Measurements from ENCODE around the gene OR14A16.

Gene OR14A16, protein sequence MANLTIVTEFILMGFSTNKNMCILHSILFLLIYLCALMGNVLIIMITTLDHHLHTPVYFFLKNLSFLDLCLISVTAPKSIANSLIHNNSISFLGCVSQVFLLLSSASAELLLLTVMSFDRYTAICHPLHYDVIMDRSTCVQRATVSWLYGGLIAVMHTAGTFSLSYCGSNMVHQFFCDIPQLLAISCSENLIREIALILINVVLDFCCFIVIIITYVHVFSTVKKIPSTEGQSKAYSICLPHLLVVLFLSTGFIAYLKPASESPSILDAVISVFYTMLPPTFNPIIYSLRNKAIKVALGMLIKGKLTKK

DNA sequence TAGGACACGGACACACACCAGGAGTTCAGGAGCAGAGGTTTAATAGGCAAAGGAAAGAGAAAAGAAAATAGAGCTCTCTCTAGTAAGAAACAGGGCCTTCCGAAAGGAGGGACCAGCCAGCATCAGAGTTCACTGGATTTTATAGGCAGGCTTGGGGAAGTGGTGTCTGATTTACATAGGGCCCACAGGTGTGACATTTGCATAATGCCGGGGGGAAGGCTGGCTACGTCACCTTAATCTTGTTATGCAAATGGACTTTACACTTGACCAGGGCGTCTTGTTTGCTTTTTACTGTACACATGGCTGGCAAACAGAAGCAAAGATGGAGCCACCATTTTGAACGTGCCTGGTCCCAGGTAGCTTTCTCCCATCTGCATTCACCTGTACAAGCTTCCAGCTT lies at the start of gene OR14A16:
Gene OR14A16 (minus strand): TSS at position 97 of the 400 bp plus-strand sequence. CDS start 8,390 bp downstream, outside the sequence.
- no peak for DNase-seq

- DNase-seq = no peak
Observed at GRCh38 chr1:247865416-247865815, 41.5 kb upstream of the OR14A16 start.

- no peak for DNase-seq
Observed at GRCh38 chr1:247864644-247865043, 40.7 kb upstream of the OR14A16 start.

DNA sequence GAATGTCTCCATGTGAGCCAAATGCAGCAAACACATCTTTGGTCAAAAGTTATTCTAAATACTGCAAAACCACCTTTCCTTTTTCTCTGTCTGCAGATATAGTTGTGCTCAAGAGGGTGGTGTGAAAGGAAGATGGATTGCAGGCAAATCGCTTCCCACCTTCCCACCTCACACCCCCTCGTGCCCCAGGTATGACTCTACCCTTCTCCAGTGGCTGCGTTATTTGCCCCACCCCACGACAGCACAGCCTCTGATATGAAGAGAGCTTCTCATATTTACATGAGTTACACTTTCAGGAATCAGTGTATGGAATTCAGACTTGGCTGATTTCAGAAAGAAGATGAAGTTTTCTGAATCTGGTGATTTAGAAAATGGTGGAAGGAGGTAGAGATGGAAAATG lies 38.8 kb upstream of the OR14A16 start:
- DNase-seq = no peak

- no peak for DNase-seq
Observed at GRCh38 chr1:247857985-247858619, 34.2 kb upstream of the OR14A16 start.

DNA sequence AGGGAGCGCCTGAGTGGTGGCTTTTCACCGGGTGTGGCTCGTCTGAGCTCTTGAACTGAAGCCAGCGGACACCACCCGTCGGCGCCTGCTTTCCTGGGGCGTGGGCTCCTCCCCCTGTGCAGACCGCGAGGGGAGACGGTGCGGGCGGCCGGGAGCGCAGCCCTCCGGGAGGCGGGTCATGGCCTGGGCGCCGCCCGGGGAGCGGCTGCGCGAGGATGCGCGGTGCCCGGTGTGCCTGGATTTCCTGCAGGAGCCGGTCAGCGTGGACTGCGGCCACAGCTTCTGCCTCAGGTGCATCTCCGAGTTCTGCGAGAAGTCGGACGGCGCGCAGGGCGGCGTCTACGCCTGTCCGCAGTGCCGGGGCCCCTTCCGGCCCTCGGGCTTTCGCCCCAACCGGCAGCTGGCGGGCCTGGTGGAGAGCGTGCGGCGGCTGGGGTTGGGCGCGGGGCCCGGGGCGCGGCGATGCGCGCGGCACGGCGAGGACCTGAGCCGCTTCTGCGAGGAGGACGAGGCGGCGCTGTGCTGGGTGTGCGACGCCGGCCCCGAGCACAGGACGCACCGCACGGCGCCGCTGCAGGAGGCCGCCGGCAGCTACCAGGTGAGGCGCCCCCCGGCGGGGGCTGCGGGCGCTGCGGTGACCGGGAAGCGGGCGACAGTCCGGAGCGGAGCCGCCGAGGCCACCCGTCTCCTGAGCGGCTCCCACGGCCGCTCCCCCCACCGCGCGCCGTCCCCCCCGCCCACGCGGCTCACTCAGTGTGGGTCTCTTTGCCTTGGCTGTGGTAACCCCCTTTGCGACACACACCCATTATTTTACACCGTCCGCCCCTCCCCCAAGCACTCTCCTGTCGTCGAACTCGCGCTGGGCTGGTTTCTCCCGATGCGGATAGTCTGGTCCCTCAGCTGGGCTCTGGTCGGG lies 33.4 kb upstream of the OR14A16 start, which contains the start of gene TRIM58:
Gene TRIM58 (plus strand): TSS at position 119 of the 916 bp plus-strand sequence. CDS start 60 bp downstream, at position 179.
- DNase-seq = no peak

DNA sequence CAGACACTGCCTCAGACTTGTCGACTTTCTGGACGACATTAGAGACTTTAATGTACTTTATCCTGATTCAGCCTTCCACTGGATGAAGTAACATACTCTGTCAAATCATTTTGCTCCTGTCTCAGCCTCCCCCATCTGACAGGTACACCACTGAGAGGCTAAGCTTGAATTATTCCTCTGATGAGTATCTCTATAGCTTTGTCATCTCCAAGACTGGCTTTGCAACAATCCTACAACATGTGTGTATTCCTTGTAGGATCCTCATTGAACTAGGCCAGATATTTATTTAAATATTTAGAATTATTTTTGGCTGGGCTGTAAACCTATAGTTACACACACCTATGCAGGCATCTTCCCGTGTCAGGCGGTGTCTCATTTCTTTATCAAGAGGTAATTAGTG lies 32.0 kb upstream of the OR14A16 start:
- no peak for DNase-seq

DNA sequence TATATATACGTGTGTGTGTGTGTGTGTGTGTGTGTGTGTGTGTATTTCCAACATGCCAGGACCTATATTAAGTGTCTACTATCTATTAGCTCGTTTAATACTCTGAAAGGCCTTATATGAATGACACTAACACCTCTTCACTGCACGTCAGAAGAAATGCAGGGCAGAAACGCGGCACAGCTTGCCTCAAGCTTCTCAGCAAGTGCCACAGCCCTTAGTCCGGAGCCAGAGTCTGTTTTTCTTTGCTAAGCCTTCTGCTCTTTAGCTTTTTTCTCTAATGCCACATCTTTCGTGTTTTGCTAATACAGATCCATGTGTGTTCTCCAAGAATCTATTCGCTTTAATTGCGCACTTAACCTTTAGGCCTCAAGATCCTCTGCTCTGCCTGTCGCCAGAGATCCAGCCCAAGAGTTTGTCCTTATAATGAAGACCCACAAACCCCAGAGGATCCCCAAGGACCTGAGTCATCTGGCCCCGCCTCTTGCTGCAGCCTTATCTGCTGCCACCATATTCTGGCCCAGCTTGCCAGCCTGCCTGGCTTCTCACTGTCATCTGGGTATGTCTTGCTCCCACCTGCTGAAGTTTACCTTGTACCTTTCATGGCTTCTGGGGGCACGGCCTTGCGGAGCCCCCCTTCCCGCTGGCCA lies 31.1 kb upstream of the OR14A16 start:
- DNase-seq = no peak

GRCh38 chr1:247849616-247850015 lies 25.7 kb upstream of the OR14A16 start:
- DNase-seq = no peak

DNA sequence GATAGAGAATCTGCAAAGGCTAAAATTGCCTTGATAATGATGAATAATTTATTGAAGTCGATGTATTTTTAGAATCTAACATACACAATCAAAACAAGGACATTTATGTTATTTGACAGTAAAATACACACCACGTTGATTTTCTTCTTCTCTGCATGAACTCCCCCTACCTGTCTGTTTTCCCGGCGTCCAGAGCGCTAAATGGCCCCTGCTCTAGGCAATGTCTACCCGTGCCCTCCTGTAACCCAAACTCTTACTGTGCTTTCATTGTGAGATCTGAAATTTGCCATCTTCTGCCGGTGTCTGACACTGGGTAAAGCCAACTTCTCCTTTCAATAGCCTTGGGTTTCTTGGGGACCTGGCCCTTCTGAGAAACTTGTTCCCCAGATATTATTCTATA lies 24.4 kb upstream of the OR14A16 start:
- no peak for DNase-seq

DNA sequence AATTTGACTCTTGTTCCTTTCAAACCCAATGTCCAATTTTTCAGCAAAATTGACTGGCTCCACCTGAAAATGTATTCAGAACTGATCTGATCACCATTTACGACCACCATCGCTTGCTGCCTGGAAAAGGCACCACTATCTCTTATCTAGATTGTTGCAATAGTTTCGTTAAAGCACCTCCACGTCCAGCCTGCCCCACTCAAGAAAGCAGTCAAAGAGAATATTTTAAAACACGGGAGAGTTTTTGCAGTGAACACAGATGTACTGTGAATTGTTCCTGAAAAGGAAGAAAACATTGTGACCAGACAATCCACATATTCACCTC lies 21.7 kb upstream of the OR14A16 start:
- DNase-seq = no peak

DNA sequence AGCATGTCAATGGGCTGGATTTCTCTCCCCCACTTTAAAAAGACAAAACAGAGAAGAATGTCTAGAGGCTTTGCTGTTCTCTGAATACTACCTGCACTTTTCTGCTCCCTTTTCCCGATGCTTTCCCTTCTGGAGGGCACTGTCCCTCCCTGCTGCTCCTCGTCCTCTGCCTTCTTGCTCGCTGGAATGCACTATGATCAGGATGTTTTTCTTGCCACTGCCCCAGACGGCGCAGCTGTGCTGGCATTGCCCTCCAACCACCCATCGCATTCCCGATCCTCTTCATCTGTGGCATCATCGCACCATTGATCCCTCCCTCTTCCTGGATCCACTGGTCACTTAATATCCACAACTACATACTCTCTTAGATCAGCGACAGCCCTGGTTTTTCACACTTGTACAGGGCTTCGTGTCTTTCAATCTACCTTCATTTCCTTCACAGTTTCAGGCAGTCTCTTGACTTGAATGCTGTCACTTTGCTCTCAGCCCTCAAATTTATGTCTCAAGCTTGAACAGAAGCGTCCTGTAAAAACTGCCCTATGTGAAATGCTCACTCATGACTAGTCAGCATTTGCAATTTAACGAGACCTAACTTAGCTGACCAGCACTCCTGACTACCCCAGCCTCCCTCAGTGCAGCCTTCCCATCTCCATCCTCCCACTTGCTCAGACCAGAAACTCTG lies 21.2 kb upstream of the OR14A16 start:
- DNase-seq = no peak

DNA sequence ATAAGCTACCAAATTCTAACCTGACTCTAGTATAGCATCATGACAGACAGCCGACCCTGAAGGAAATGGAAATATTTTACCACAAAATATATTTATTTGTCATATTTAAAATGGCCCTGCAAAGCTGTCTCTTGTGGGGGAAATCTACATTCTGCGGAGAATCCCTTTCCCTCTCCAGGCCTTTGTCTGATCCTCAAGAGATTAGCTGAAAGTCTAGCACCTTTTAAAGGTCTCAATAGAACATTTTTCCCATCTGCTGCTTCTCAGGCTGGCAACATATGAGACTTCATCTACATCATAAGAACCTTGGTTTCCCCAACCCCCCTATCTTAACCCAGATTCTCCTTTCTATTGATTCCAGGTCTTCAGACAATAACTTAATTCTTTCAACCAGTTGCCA lies 19.5 kb upstream of the OR14A16 start:
- DNase-seq = no peak

- no peak for DNase-seq
Observed at GRCh38 chr1:247841796-247842195, 17.9 kb upstream of the OR14A16 start, which contains the start of gene OR11L1. Gene OR11L1, minus strand, starts transcription at chr1:247841896. Its CDS starts 0 bp downstream, at chr1:247841896.

- no peak for DNase-seq
Observed at GRCh38 chr1:247840818-247841217, 16.9 kb upstream of the OR14A16 start.

- no peak for DNase-seq
Observed at GRCh38 chr1:247833601-247834000, 9.7 kb upstream of the OR14A16 start.

DNA sequence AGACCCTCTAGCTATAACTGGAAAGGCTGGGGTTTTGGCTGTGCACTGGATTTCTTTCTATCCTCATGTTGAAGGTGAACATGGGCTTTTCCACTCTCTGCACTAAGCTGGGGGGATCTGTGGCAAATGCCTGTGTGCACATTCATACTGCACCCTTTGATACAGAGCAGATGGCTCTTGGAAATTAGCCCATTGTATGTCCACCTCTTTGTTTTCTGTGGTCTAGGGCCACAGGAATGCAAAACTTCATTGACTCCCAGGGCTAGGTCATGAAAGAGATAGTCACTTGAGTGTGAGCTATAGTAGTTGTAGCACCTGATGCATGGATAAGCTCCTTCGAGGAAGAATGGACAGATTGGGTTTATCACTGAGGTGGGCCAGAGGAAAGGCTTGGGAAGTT lies 5.7 kb upstream of the OR14A16 start:
- DNase-seq = no peak

DNA sequence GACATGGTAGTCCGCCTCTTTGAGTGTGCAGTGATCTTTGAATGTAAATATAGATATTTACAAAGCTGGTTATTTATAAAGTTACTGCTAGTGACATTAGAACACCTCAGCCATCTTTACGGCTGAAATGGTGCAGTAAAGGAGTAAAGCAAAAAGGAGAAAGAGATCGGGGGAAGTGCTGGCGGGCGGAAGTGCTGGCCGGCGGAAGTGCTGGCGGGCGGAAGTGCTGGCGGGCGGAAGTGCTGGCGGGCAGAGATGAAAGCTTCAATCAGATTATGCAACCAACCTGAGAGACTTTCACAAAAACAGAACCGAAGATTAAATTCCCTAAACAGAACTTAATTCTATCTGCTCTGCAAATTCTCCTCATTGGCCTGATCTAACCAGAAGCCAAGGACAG lies 1.4 kb upstream of the OR14A16 start:
- no peak for DNase-seq

DNA sequence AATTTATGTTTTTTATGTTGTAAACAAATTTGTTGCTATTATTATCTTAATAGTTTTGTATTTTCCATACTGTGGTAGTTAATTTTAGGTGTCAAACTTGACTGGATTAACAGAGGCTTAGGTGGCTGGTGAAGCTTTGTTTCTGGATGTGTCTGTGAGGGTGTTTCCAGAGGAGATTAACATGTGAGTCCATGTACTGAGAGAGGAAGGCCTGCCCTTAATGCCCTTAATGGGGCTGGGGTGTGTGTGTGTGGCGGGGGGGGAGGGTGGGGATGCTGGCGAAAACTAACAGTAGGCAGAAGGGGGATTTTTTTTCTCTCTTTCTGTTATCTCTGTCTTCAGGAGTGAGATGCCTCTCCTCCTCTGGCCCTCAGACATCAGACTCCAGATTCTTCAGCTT lies 1.9 kb downstream of the OR14A16 start:
- no peak for DNase-seq

- DNase-seq = no peak
Observed at GRCh38 chr1:247812637-247813036, 11.3 kb downstream of the OR14A16 start.

DNA sequence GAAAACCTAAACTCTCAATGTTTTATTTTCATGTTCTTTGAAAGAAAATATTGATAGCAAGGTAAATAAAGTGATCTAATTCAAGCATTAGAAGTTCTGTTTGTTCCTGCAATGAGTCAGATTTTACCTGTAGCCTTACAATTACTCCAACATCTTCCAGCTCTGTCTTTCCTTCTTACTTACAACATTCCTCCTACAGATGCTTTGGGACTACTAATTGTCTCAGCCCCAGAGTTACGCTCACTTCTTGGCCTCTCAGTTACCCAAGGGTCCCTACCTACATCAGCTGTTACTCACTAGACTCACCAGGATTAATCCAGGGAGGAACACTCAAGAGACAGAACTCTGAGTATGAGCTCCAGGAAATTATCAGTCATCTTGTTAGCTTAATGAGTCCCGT lies 26.4 kb downstream of the OR14A16 start:
- DNase-seq = no peak

GRCh38 chr1:247769603-247770002 lies 54.3 kb downstream of the OR14A16 start:
- no peak for DNase-seq

Measured in activated CD4-positive, alpha-beta T cell treated with anti-CD3 and anti-CD28 coated beads, Interleukin-2, amount 50 U/mL, for 1 hour (primary cell).